Activated T-cell treated with anti-CD3 and anti-CD28 coated beads for 24 hours (primary cell): ENCODE measurements around the gene SLIT1.

Experiments
- DNase-seq: peaks from one replicate; pipeline ENCODE4 v3.0.0-alpha.2; 2020; ENCODE audit warnings: low read depth

SLIT1 gene

DNA sequence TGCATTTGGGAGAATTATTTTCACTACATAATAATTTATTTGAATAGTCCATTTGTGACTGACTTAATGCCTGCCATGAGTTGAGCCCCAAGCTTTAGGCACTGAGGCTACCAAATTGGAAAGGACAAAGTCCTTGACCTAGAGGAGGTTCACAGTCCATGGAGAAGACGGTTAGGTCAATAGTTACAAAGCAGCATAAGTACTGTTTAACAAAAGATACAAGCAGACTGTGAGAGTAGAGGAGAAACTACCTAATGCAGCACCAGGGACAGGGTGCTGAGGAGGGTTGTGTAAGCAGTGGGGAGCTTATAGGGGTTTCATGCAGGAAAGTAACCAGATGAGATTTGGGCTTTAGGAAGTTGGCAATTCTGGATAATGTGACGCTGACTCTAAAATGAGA lies 214.4 kb downstream of the SLIT1 start:
- DNase-seq = no peak

DNA sequence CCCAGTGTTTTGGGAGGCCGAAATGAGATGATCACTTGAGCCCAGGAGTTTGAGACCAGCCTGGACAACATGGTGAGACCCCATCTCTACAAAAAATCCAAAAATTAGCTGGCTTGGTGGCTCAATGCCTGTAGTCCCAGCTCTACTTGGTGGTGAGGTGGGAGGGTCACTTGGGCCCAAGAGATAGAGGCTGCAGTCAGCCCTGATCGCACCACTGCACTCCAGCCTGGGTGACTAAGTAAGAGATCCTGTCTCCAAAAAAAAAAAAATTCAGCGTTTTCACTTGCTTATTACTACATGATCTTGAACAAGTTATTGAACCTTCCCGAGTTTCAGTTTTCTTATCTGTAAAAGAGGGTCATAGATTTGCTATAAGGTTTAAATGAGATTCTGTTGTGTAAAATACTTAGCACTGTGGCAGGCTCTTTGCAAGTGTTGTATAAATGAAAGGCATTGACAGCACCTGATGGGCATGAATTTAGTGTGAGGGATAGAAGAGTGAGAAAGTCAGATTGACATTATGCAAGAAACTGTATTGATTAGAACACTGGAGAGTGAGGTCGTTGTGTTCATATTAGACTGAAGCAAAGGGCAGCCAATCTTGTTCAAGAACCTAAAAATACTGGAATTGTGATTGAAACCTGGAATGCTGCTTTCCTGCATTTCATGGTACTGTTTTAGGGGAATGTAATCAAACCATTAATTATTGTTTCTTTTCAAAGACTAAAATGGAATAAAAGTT lies 216.9 kb downstream of the SLIT1 start:
- no peak for DNase-seq

DNA sequence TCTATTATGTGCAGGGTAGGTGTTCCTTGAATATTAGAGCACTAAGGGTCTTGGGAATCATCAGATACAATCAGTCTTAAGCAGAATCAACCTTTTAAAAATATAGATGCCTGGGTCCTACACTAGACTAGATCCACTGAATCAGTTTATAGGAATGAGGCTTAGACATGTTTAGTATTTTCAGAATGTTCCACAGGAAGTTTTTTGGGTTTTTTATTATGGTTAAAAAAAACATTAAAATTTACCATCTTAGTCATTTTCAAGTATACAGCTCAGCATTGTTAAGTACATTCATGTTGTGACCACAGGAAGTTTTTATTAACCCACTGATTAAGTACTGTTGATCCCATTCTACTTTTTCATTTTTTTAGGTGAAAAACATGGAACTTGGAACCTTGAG lies 217.9 kb downstream of the SLIT1 start:
- no peak for DNase-seq

DNA sequence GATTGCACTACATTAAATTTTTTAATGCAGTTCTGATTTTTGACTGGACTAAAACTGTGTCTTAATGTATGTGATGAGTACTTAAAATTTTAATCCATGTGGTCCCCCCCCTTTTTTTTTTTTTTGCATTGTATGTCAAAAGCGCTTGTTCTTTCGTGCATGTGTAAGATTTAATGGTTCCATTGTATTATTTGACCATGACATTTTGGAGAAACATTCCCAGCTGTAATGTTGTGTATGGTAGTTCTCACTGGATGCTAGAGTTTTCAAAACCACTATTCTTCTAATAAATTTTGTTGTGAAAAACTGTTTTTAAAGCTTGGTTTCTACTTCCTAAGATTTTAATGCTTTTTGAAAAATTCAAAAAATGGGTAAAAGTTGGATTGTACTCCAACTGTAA lies 221.6 kb downstream of the SLIT1 start:
- DNase-seq = no peak

DNA sequence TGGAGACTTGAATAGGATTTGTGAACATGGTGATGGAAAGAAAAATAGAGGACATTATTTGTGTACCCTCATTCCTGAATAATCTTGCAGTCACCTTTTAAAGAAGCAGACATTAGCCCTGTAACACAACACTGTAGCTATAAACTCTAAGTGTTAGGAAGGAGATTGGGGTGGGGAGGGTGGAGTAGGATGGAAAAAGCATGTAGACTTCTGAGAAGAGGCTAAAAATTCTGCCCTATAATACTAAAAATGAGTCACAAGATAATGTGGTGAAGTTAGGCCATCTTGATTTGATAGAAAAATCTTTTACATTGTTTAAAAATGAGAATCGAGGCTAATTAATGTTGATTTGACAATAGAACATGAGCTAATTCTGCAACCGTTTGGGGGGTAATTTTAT lies 224.9 kb downstream of the SLIT1 start:
- no peak for DNase-seq

DNA sequence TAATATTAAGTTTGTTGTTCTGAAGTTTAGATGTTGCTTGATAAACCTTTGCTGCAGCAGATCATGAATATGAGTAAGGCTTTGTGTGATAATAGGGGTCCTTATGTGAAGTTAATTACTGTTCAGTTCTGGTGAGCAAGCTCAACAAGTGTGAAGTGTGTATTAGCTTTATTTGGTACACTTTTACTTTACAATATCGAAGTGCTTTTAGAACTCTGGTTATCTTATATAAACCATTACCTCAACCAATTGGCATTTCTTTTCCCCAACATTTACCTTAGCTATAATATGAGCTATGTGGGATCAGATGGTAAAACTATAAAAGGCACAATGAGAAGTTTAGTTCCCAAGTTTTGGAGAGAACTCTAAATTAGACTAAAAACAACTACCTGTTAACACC lies 226.0 kb downstream of the SLIT1 start:
- DNase-seq = no peak

DNA sequence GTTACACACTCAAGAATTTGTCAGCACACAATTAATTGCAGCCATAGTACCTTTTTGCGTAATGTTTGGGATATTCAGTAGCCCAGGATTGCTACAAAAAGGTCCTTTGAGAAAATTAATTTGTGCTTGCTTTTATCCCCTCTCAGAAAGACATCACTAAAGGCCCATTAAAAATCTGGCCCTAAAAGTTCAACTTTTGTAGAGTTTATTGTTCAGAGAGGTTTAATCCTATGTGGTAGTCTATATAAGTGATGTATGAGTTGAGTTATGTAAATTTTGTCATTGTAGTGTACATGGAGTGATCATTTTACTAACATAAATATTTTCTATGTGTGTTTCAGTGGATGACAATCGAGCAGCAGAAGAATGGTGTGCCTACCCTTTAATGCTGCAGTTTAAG lies 227.7 kb downstream of the SLIT1 start:
- no peak for DNase-seq

DNA sequence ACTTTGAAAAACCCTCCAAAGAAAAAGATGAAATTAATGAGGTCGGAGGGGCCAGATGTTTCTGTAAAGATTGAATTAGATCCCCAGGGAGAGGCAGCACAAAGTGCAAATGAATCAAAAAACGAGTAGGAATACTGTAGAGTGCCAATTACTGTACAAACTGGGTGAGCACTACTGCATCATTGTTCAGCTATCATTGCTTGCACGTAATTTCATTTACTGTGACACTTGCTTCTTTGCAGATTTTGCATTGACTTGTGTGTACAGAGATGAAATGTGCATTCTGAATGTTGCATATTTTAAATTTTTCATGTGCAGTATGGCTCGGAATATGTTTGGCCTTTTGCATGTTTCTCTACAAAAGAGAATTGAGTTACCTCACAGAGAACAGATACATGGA lies 230.0 kb downstream of the SLIT1 start:
- no peak for DNase-seq

DNA sequence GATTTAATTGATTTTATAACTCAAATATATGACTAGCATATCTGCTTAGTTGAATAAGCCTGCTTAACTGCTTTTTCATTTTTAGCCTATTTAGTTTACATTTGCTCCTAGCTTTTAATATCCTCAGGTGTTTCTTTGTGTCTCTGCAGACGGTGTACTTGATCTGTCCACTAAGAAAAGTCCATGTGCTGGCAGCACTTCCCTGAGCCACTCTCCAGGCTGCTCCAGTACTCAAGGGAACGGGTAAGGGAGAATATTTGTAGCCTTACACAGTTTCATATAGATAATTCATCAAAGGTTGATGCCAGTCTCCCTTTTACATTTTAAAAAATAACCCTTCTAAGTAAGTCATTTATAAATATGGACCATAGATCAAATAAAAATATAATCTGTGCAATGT lies 233.8 kb downstream of the SLIT1 start:
- no peak for DNase-seq

DNA sequence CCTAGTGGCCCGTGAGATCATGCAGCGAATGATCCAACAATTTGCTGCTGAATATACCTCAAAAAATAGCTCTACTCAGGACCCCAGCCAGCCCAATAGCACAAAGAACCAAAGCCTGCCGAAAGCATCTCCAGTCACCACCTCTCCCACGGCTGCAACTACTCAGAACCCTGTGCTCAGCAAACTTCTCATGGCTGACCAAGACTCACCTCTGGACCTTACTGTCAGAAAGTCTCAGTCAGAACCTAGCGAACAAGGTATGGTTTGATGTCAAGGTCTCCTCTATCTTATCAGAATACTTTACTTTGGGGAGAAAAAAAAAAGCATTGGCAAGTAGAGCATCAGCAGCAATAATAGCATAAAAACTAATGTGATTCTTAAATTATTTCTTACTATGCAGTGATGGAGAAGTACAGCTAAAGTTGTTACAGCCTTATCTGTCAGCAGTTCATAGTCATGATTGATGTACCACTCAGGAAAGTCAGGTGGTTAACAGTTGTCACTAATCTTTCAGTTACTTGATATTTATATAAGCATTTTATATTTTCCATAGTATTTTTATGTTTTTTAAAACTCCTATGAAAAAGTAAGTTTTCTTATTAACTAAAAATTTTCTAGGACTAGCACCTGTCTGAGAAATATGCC lies 236.6 kb downstream of the SLIT1 start:
- DNase-seq = no peak
